ENCODE measurements around the gene CFAP251.

GRCh38 chr12:121990692-121991603 is 72.6 kb downstream of the CFAP251 start:
- TF ChIP-seq POLR2AphosphoS5 (IDR thresholded peaks at IDR 0.05; ENCODE audit: low read depth, low read length): no peak
- no peak for TF ChIP-seq POLR2A (IDR thresholded peaks at IDR 0.05; ENCODE audit: low read depth, low read length)
